ENCODE measurements around the gene TMEM132D. TPM values are rescaled to one million over a fixed set of nuclear protein-coding genes. Genes with fewer than 3 reads are reported as not detected.
A peak's percentile ranks its signal among the peaks of the same experiment; 100 is the strongest.

Gene TMEM132D
- total and polyA plus RNA-seq, 2 of the 8 experiments (the other 6 are each of a cell fraction or from before 2014, with no cell fraction given) = 3.5 to 10.1 TPM

GRCh38 chr12:129788506-129789084 lies 115.2 kb downstream of the TMEM132D start:
- H2AK5ac ChIP-seq (ENCODE audit: low read depth, low read length) = no peak overlapping the region
- no peak overlapping the region for H2AFZ ChIP-seq (ENCODE audit: low read length)
- H3K79me2 ChIP-seq (ENCODE audit: control insufficient read depth in 1 of 2, insufficient read depth in 2 of 2, low read length in 2 of 2) = 0 out of 4 replicates have a peak, but pooled peaks cover 0 to 9% of the 10 kb centered on the region in 2 experiments
- H4K91ac ChIP-seq (replicated peaks; ENCODE audit: insufficient read length, low read length) = no peak overlapping the region
- FAIRE-seq (no peak), DNase-seq (ENCODE audit: low read depth in 1 of 2, low spot score in 2 of 2) (no peak)
- H3K9me3 ChIP-seq (ENCODE audit: insufficient read depth in 2 of 2, low read depth in 1 of 2, low read length in 1 of 2) = no peaks in the 10 kb centered on the region
- H2BK120ac ChIP-seq (replicated peaks; ENCODE audit: low read depth, low read length) = no peak overlapping the region
- peak overlapping the region; percentile 64; the same call in 1 of the 2 replicates for H2BK20ac ChIP-seq (ENCODE audit: low read length)
- 0 out of 2 replicates have a peak overlapping the region, but pooled peaks have one; percentile 50 for H2BK15ac ChIP-seq (ENCODE audit: low read length)
- no peaks in the 10 kb centered on the region; the same call in 1 of the 2 replicates for H3K79me1 ChIP-seq (ENCODE audit: low read depth, low read length)
- H3K23ac ChIP-seq (ENCODE audit: insufficient read length) = no peak overlapping the region
- H3K36me3 ChIP-seq (ENCODE audit: control insufficient read depth in 2 of 4, insufficient read depth in 4 of 4, low read length in 3 of 4) = no peaks in the 10 kb centered on the region
- H3K9ac ChIP-seq (replicated peaks in 1 of 4; ENCODE audit: extremely low read depth in 1 of 4, low read depth in 3 of 4, low read length in 3 of 4) = no peak overlapping the region
- no peak overlapping the region for H4K5ac ChIP-seq (ENCODE audit: insufficient read length, low read depth, low read length)
- H3K18ac ChIP-seq (ENCODE audit: extremely low read depth, low read length) = peak overlapping the region; percentile 44; the same call in 1 of the 2 replicates
- no peak overlapping the region for H3K4me3 ChIP-seq (ENCODE audit: extremely low read depth in 1 of 4, insufficient read depth in 2 of 4, low read depth in 3 of 4, low read length in 4 of 4)
- peaks cover 9 to 29% (median 20%) of the 10 kb centered on the region in 4 experiments for H3K4me1 ChIP-seq (replicated peaks in 1 of 4; ENCODE audit: control insufficient read depth in 3 of 4, insufficient read depth in 4 of 4, low read length in 3 of 4)
- no peak overlapping the region for H3K4me2 ChIP-seq (ENCODE audit: insufficient read depth in 1 of 2, low read depth in 2 of 2, low read length in 2 of 2)
- peak overlapping the region; percentile 64; the same call in 1 of the 2 replicates for H2BK12ac ChIP-seq (ENCODE audit: low read depth, low read length)
- no peak overlapping the region for H3K27ac ChIP-seq (ENCODE audit: low read depth, low read length)
- H3K14ac ChIP-seq (ENCODE audit: insufficient read length) = no peak overlapping the region
- no peaks in the 10 kb centered on the region for H3K23me2 ChIP-seq (ENCODE audit: low read depth, low read length)
- no peak overlapping the region for H2BK5ac ChIP-seq (ENCODE audit: low read depth, low read length)
- H4K20me1 ChIP-seq (replicated peaks in 1 of 2; ENCODE audit: control insufficient read depth in 1 of 2, insufficient read depth in 2 of 2, low read length in 2 of 2) = no peaks in the 10 kb centered on the region
- no peak overlapping the region for H4K8ac ChIP-seq (ENCODE audit: extremely low read depth, insufficient read depth, low read length)
- peak overlapping the region; percentile 19 for H3K4ac ChIP-seq (replicated peaks; ENCODE audit: insufficient read length, low read depth, low read length)
- CTCF ChIA-PET (ENCODE audit: partially characterized antibody) = interaction anchor here (1.1 kb wide), 1 partner anchor 17 kb away, joined by 5 read pairs; no protein-coding TSS in a partner anchor
- no peak overlapping the region for H3K56ac ChIP-seq (replicated peaks; ENCODE audit: insufficient read length, low read depth, low read length)
- no peaks in the 10 kb centered on the region for H3K27me3 ChIP-seq (replicated peaks in 1 of 4; ENCODE audit: control insufficient read depth in 3 of 4, extremely low read depth in 1 of 4, insufficient read depth in 3 of 4, low read length in 3 of 4)
- POLR2A ChIA-PET (ENCODE audit: partially characterized antibody) = interaction anchor here (1.1 to 1.3 kb wide), 2 partner anchors 26 to 39 kb away, joined by 3 to 4 read pairs; no protein-coding TSS in a partner anchor
- 92% methylated on average over 9 of the region's 9 CpGs; no CpG with 5 or more reads in 1 of the 2 experiments for WGBS, 2 experiments (ENCODE audit: extremely low coverage in 1 of 2, insufficient coverage in 1 of 2, insufficient read length in 1 of 2, insufficient replicate concordance in 2 of 2, low coverage in 1 of 2, low lambda C conversion rate in 2 of 2, missing lambda C conversion rate in 1 of 2)
- TF ChIP-seq MAX (IDR thresholded peaks at IDR 0.05) = no peak
- TF ChIP-seq, protein P1, sequence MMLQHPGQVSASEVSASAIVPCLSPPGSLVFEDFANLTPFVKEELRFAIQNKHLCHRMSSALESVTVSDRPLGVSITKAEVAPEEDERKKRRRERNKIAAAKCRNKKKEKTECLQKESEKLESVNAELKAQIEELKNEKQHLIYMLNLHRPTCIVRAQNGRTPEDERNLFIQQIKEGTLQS (IDR thresholded peaks at IDR 0.05; ENCODE audit: insufficient read depth, low read depth, low read length) = no peak
- no peak for TF ChIP-seq YY1 (IDR thresholded peaks at IDR 0.05; ENCODE audit: low read depth, low read length)
- no peak for TF ChIP-seq BCL11A (IDR thresholded peaks at IDR 0.05; ENCODE audit: low read depth in 2 of 2, low read length in 2 of 2)
- TF ChIP-seq CREB1 (IDR thresholded peaks at IDR 0.05) = no peak
- no peak for TF ChIP-seq CTCF (IDR thresholded peaks at IDR 0.05; ENCODE audit: control extremely low read depth in 1 of 3, insufficient read depth in 1 of 3, low read depth in 1 of 3, low read length in 3 of 3)
- TF ChIP-seq KDM4A (IDR thresholded peaks at IDR 0.05; ENCODE audit: low read depth, low read length, severe bottlenecking) = no peak
- TF ChIP-seq MAFK (IDR thresholded peaks at IDR 0.05; ENCODE audit: low read depth, low read length) = no peak
- no peak for TF ChIP-seq EGR1 (IDR thresholded peaks at IDR 0.05; ENCODE audit: borderline replicate concordance, low read depth, low read length)

Measured in H1 (cell line).